Mucosa of gallbladder (tissue), 1 donor: ENCODE measurements around the gene PCDH12. TPM values are rescaled to one million over a fixed set of nuclear protein-coding genes. Genes with fewer than 3 reads are reported as not detected.

ENCODE experiments used
- DNase-seq: peaks from one replicate; pipeline ENCODE4 v3.0.0-alpha.2; 2020; ENCODE audit warnings: low spot score
- total RNA-seq: library from RNA; stranded (reverse); gene quantifications from one replicate; pipeline ENCODE4 v1.2.1, GENCODE V29; 2021
- donor health status: DM: no; HTN: no; CAD: no.

Gene PCDH12
- total RNA-seq, 1 donor from 2014 or later, result 3.6 TPM

- DNase-seq, result no peak
Observed at GRCh38 chr5:141966275-141966962, 8.4 kb upstream of the PCDH12 start.

- no peak for DNase-seq
Observed at GRCh38 chr5:141965071-141965470, 7.1 kb upstream of the PCDH12 start.

DNA sequence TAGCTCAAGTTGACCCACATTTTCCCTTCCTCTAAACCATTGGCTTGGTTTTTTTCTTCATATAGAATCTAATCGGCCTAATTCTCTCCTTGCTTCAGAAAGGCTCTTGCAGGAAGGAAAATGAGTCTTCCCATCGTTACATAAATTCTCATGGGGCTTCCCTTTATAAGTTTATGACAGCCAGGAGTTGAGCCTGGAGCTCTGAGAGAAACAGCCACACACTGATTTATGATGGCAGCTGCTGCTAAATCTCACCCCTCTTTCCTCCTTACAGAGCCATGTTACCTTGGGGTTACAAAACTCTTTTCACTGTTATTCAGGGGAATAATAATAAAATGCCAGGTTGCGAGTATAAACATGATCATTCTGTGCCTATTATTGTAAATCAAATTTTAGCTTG, 5.7 kb upstream of the PCDH12 start:
- DNase-seq, result no peak

GRCh38 chr5:141961466-141961865, 3.5 kb upstream of the PCDH12 start:
- DNase-seq, result no peak

DNA sequence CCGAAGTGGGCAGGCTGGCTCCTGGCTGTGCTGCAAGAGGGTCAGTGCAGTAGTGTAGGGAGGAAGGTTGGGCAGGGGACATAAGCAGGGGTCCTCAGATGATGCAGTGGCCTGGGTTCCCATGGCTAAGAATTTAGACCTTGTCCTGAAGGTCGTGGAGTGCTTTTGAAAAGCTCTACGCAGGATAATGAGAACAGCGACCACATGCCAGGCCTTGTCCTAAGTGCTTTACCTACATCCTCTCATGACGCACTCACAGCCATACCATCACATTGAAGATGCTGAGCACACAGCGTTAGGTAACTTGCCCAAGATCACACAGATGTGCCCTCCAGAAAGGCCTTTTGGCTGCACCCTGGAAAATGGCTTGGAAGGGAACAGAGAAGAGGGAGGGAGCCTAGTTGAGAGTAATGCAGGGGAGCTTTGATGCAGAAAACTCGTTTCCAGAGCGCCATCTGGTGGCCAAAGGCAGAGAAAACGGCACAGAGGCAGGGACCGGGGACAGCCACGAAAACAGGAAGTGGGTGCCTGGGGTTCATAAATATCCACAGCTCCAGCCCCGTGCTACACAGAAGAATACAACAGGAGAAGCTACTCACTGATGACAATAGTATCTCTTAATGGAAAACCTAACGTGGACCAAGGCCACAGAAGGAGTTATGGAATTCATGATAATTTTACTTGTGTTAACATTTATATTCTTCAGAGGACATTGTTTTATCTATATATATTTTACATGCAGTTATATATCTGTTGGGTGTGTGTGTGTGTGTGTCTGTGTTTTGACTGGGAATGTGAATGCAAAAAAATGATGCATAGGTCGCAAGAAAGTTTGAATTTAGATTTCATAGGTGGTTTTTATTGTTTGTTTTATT, 2.7 kb upstream of the PCDH12 start:
- peak; percentile 93 for DNase-seq

GRCh38 chr5:141960018-141960417, 2.0 kb upstream of the PCDH12 start:
- no peak for DNase-seq

DNA sequence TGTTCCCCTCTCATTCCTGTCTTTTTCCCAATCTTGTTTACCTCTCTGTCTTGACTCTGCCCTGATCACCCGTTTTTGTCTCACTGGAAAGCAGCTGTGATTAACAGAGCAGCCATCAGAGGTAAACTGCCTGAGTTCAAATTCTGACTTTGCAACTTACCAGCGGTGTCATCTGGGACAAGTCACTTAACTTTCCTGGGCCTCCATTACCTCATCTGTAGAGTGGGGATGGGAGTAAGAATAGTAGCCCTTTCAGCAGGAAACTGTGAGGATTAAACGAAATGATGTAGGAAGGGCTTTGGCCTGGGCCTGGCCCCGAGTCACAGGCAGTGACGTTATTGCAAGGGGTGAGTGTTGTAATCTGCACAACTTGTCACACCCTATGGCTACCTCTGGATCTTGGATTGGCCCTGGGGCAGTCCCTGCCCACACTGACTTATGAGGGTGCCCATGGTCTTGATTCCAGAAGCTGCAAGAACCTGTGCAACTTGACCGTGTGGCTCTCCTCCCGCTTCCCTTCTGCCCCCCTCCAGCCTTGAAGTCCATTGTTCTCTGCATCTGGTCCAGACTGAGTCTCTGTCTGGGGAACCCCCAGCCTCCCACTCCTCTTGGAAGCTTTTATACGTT, 657 bp upstream of the PCDH12 start:
- DNase-seq, result no peak

- DNase-seq, result no peak
Observed at GRCh38 chr5:141957367-141957996, 520 bp downstream of the PCDH12 start.

- DNase-seq, result no peak
Observed at GRCh38 chr5:141954194-141954593, 3.8 kb downstream of the PCDH12 start.

- DNase-seq, result no peak
Observed at GRCh38 chr5:141952020-141952419, 6.0 kb downstream of the PCDH12 start.

DNA sequence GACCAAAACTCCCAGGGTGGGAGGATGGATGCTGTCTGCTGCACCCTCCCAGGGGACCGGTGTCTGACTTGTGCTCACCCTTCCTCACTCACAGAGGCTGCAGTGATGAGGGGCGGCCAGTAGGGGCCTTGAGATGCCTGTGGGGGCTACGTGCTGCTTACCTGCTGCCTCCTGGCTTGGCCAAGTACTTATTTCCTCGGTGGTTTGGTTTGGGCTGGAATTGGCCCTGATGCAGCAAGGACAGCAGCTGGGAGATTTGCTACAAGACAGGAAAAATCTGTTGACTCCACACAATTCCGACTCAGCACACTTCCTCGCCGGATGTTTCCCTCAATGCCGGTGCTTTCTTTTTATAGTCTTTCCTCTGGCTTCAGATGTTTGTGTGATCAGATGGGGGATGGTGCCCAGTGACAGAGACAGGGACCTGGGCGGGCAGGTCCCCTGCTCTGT, 6.6 kb downstream of the PCDH12 start:
- no peak for DNase-seq

GRCh38 chr5:141950207-141951005, 7.6 kb downstream of the PCDH12 start:
- no peak for DNase-seq

DNA sequence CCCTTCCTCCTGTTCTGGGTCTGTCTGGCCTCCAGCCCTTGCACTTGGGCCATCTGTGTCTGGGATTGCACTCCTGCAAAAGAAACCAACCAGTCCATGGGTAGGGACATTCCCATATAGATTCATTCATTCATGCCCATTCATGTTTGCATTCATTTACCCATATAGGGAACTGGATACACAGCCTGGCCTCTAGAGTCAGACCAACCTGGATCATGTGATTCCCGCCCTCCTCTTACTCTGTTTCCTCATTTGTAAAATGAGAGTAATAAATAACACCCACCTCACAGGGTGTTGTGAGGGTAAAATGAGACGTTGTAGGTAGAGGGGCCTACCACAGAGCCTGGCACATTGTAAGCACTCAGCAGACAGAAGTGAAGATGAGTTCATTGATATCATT, 8.5 kb downstream of the PCDH12 start:
- no peak for DNase-seq

DNA sequence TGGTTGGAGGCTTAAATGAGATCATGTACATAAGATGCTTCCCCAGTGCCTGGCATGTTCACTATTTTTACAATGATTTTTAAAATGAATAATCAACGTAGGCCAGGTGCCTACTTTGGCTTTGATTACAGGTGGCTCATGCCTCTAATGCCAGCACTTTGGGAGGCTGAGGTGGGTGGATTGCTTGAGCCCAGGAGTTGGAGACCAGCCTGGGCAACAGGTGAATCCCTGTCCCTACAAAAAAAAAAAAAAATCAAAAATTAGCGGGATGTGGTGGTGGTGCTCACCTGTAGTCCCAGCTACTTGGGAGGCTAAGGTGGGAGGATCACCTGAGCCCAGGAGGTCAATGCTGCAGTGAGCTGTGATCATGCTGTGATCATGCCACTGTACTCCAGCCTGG, 9.2 kb downstream of the PCDH12 start:
- DNase-seq, result no peak

GRCh38 chr5:141947316-141947715, 10.7 kb downstream of the PCDH12 start:
- no peak for DNase-seq

- no peak for DNase-seq
Observed at GRCh38 chr5:141945511-141946051, 12.4 kb downstream of the PCDH12 start.

DNA sequence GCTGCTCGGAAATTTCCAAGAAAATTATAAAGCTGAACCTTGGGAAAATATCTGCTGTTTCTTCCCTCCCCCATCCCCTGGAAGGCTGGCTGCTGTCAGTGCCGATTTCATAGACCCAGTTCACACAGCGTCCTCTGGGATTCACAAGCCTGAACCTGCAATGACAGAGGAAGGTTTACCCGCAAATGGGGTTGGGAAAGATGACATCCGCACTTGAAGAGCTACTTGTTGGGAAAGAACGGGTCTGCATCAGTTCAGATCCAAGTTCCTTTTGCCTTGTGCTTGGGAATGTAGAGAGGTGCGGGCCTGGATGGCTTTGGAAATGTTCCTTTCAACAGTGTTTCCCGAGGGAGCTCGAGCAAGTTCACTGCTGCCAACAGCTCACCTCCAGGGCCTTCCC, 13.9 kb downstream of the PCDH12 start:
- no peak for DNase-seq

GRCh38 chr5:141942185-141942857, 15.7 kb downstream of the PCDH12 start:
- DNase-seq, result no peak

GRCh38 chr5:141941779-141942178, 16.2 kb downstream of the PCDH12 start:
- no peak for DNase-seq

DNA sequence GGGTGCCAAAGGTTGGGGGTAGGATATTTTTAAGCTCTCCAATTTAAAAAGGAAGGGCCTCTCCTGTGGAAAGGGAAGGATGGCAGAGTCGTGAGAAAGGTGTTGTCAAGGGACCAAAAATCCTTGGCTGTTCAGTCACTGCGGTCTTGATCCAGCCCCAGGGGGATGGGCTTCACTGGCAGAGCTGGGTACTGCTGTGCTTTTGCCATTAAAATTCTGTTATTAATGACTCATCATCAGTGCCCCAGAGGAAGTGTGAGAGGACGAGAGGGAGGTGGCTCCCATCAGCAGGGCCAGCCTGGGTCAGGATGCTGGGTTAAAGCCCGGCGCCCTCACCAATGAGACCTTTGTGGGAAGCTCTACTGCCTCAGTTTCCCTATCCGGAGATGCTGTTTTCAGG, 16.7 kb downstream of the PCDH12 start:
- DNase-seq, result no peak
